Thymus (tissue), 11 donors: ENCODE data around the gene DLST. TPM values are rescaled to one million over a fixed set of nuclear protein-coding genes. Genes with fewer than 3 reads are reported as not detected.

Experiments
- DNase-seq, 9 donors: peaks; one replicate each; pipeline ENCODE4 v3.0.0-alpha.2; 2013; ENCODE audit warnings: low spot score in 9 of 9, low read depth in 6 of 9, missing footprints in 1 of 9
- H3K27ac ChIP-seq, 2 donors: one replicate each; pipeline ENCODE4 v1.5.1; 2013; ENCODE audit warnings: control low read depth in 1 of 2, low read depth in 1 of 2, low read length in 1 of 2, mild to moderate bottlenecking in 1 of 2, moderate library complexity in 1 of 2
- H3K27me3 ChIP-seq, 2 donors: one replicate each; pipeline ENCODE4 v1.5.1; 2013; ENCODE audit warnings: low read length in 1 of 2; ENCODE audit not compliant: control insufficient read depth in 2 of 2, insufficient read depth in 1 of 2
- H3K36me3 ChIP-seq, 2 donors: one replicate each; pipeline ENCODE4 v1.5.1; 2013; ENCODE audit warnings: low read length in 1 of 2, mild to moderate bottlenecking in 1 of 2, moderate library complexity in 1 of 2; ENCODE audit not compliant: control insufficient read depth in 2 of 2, insufficient read depth in 2 of 2
- H3K4me1 ChIP-seq, 2 donors: one replicate each; pipeline ENCODE4 v1.5.1; 2013; ENCODE audit warnings: low read length in 2 of 2; ENCODE audit not compliant: control insufficient read depth in 2 of 2, insufficient read depth in 2 of 2
- H3K4me3 ChIP-seq, 2 donors: one replicate each; pipeline ENCODE4 v1.5.1; 2013; ENCODE audit warnings: low read length in 2 of 2, control low read depth in 1 of 2, mild to moderate bottlenecking in 1 of 2
- H3K9me3 ChIP-seq, 2 donors: one replicate each; pipeline ENCODE4 v1.5.1; 2013; ENCODE audit warnings: low read length in 1 of 2, mild to moderate bottlenecking in 1 of 2; ENCODE audit not compliant: control insufficient read depth in 2 of 2, insufficient read depth in 1 of 2
- WGBS: extraction: QIAGEN DNeasy Blood & Tissue Kit; methylation state at CpG from one replicate; pipeline ENCODE4 v1.1.7; 2013; 5-methylcytosine and 5-hydroxymethylcytosine counted together
- polyA plus RNA-seq: library from polyadenylated mRNA; stranded (reverse); fragments of 200-250 nt; gene quantifications from one replicate; pipeline ENCODE4 v1.2.3, GENCODE V29; 2013
- total RNA-seq: library from RNA; stranded (reverse); fragments of 120-200 nt; gene quantifications from one replicate; pipeline ENCODE4 v1.2.4, GENCODE V29; 2013
- donor health status: healthy.

Gene DLST
- total and polyA plus RNA-seq, 2 donors = 29.8 to 49.4 TPM

GRCh38 chr14:74945261-74945851, 63.6 kb downstream of the DLST start:
- H3K4me3 ChIP-seq = no peak overlapping the region
- H3K27ac ChIP-seq = no peak overlapping the region
- H3K36me3 ChIP-seq = no peaks in the 10 kb centered on the region
- DNase-seq = no peak
- 89% methylated on average over 17 of the region's 17 CpGs for WGBS
- peaks cover 0 to 3% of the 10 kb centered on the region in 2 donors for H3K9me3 ChIP-seq
- H3K27me3 ChIP-seq = no peaks in the 10 kb centered on the region
- H3K4me1 ChIP-seq = peaks cover 10 to 36% of the 10 kb centered on the region in 2 donors

- H3K27ac ChIP-seq = no peak overlapping the region
- WGBS = 46% methylated on average over 17 of the region's 17 CpGs
- H3K9me3 ChIP-seq = peaks cover 0 to 3% of the 10 kb centered on the region in 2 donors
- peaks cover 10 to 32% of the 10 kb centered on the region in 2 donors for H3K4me1 ChIP-seq
- peak in 7 of 9 donors; percentile 44 to 75 (median 62) for DNase-seq
- H3K4me3 ChIP-seq = no peak overlapping the region
- H3K27me3 ChIP-seq = no peaks in the 10 kb centered on the region
- H3K36me3 ChIP-seq = no peaks in the 10 kb centered on the region
Measured at GRCh38 chr14:74945852-74946658, 64.3 kb downstream of the DLST start.

- no peak for DNase-seq
- H3K9me3 ChIP-seq = peaks cover 0 to 3% of the 10 kb centered on the region in 2 donors
- H3K36me3 ChIP-seq = no peaks in the 10 kb centered on the region
- H3K27ac ChIP-seq = no peak overlapping the region
- WGBS = 62% methylated on average over 5 of the region's 5 CpGs
- peaks cover 5 to 28% of the 10 kb centered on the region in 2 donors for H3K4me1 ChIP-seq
- H3K27me3 ChIP-seq = no peaks in the 10 kb centered on the region
- no peak overlapping the region for H3K4me3 ChIP-seq
Measured at GRCh38 chr14:74946659-74947281, 65.1 kb downstream of the DLST start.

GRCh38 chr14:74947353-74948227, 65.9 kb downstream of the DLST start:
- no peak overlapping the region for H3K27ac ChIP-seq
- H3K27me3 ChIP-seq = no peaks in the 10 kb centered on the region
- peaks cover 0 to 27% of the 10 kb centered on the region in 2 donors for H3K4me1 ChIP-seq
- H3K9me3 ChIP-seq = peaks cover 0 to 3% of the 10 kb centered on the region in 2 donors
- no peak overlapping the region for H3K4me3 ChIP-seq
- no peak for DNase-seq
- H3K36me3 ChIP-seq = no peaks in the 10 kb centered on the region
- WGBS = 94% methylated on average over 13 of the region's 13 CpGs

- 92% methylated on average over 23 of the region's 23 CpGs for WGBS
Measured at GRCh38 chr14:74948228-74949175, 66.8 kb downstream of the DLST start.

GRCh38 chr14:74949191-74949601, 67.5 kb downstream of the DLST start:
- Histone ChIP-seq H3K27me3 (peaks cover 0 to 7% of the 10 kb centered on the region in 2 donors), H3K4me1 (peaks cover 0 to 26% of the 10 kb centered on the region in 2 donors), H3K36me3 (no peaks in the 10 kb centered on the region), H3K27ac (no peak overlapping the region), H3K4me3 (no peak overlapping the region), H3K9me3 (peaks cover 0 to 7% of the 10 kb centered on the region in 2 donors)
- DNase-seq = no peak
- 96% methylated on average over 16 of the region's 16 CpGs for WGBS

More at GRCh38 chr14:74948228-74949175, 66.8 kb downstream of the DLST start:
- H3K9me3 ChIP-seq = peaks cover 0 to 7% of the 10 kb centered on the region in 2 donors
- H3K4me3 ChIP-seq = no peak overlapping the region
- DNase-seq = no peak
- no peaks in the 10 kb centered on the region for H3K36me3 ChIP-seq
- no peak overlapping the region for H3K27ac ChIP-seq
- H3K27me3 ChIP-seq = peaks cover 0 to under 1% of the 10 kb centered on the region in 2 donors
- H3K4me1 ChIP-seq = peaks cover 0 to 24% of the 10 kb centered on the region in 2 donors

- DNase-seq = no peak
- 90% methylated on average over 17 of the region's 17 CpGs for WGBS
- peaks cover under 1 to 32% of the 10 kb centered on the region in 2 donors for H3K4me1 ChIP-seq
- peaks cover 0 to 7% of the 10 kb centered on the region in 2 donors for H3K9me3 ChIP-seq
- no peak overlapping the region for H3K4me3 ChIP-seq
- no peaks in the 10 kb centered on the region for H3K36me3 ChIP-seq
- H3K27me3 ChIP-seq = peaks cover 0 to 15% of the 10 kb centered on the region in 2 donors
- H3K27ac ChIP-seq = no peak overlapping the region
Measured at GRCh38 chr14:74949859-74950573, 68.3 kb downstream of the DLST start.
